ENCODE results near the gene GAB3. TPM values are rescaled to one million over a fixed set of nuclear protein-coding genes. Genes with fewer than 3 reads are reported as not detected.

GAB3 gene
- total RNA-seq, 1 donor from 2014 or later, result 1.7 TPM

DNA sequence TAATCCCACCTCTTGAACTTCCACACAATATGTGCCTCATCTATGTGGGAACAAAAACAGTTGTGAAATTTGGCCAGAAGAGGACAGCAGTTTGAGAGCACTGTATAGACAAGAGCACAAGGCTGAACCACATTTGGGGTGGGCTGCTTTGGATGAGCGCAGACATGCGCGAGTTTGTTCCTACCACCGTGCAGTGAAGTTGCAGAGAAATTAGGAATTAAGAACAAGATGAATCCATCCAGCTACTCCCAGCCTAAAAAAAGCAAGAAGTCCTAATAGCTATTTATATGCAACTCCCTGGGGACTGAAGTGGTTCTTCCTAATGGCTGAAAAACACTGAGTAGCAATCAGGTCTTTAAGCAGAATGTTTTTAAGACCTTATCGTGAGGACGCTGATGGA is 1.0 kb downstream of the GAB3 start:
- H3K4me1 ChIP-seq (ENCODE audit: insufficient read depth, low read length), result no peaks in the 10 kb centered on the region
- no peak for FAIRE-seq
- peak overlapping the region; percentile 82 for H3K4me2 ChIP-seq (ENCODE audit: low read length)
- H3K9me3 ChIP-seq (ENCODE audit: insufficient read depth, low read depth, low read length), result no peaks in the 10 kb centered on the region
- H3K9me3 Mint-ChIP-seq (ENCODE audit: unreplicated experiment), result no peaks in the 10 kb centered on the region
- no peaks in the 10 kb centered on the region for H3K36me3 ChIP-seq (ENCODE audit: insufficient read depth, low read length)
- no peaks in the 10 kb centered on the region for H3K36me3 Mint-ChIP-seq (ENCODE audit: low read depth, unreplicated experiment)
- no peak overlapping the region for H3K4me3 Mint-ChIP-seq (ENCODE audit: unreplicated experiment)
- peak overlapping the region; percentile 54 for H3K4me3 ChIP-seq (ENCODE audit: insufficient read depth, low read depth, low read length)
- H4K20me1 ChIP-seq (ENCODE audit: insufficient read depth, low read length), result no peaks in the 10 kb centered on the region
- peaks cover 26% of the 10 kb centered on the region for H3K27me3 ChIP-seq (ENCODE audit: insufficient read depth, low read length)
- H3K79me2 ChIP-seq (ENCODE audit: insufficient read depth, low read length), result no peaks in the 10 kb centered on the region
- DNase-seq (ENCODE audit: low read depth), result no peak
- TF ChIP-seq EZH2 (IDR thresholded peaks at IDR 0.05; ENCODE audit: insufficient read depth, low read length), result no peak
- TF ChIP-seq, protein P1, sequence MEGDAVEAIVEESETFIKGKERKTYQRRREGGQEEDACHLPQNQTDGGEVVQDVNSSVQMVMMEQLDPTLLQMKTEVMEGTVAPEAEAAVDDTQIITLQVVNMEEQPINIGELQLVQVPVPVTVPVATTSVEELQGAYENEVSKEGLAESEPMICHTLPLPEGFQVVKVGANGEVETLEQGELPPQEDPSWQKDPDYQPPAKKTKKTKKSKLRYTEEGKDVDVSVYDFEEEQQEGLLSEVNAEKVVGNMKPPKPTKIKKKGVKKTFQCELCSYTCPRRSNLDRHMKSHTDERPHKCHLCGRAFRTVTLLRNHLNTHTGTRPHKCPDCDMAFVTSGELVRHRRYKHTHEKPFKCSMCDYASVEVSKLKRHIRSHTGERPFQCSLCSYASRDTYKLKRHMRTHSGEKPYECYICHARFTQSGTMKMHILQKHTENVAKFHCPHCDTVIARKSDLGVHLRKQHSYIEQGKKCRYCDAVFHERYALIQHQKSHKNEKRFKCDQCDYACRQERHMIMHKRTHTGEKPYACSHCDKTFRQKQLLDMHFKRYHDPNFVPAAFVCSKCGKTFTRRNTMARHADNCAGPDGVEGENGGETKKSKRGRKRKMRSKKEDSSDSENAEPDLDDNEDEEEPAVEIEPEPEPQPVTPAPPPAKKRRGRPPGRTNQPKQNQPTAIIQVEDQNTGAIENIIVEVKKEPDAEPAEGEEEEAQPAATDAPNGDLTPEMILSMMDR (IDR thresholded peaks at IDR 0.05; ENCODE audit: insufficient read depth, low read depth, low read length), result no peak
- H3K4me1 Mint-ChIP-seq (ENCODE audit: low read depth, unreplicated experiment), result no peaks in the 10 kb centered on the region
- H3K27ac ChIP-seq (ENCODE audit: low read depth, low read length), result no peak overlapping the region
- H3K9ac ChIP-seq (ENCODE audit: low read length), result no peak overlapping the region
- H3K27me3 Mint-ChIP-seq (ENCODE audit: low read depth, unreplicated experiment), result peaks cover 15% of the 10 kb centered on the region
- no peak overlapping the region for H3K27ac Mint-ChIP-seq (ENCODE audit: unreplicated experiment)
- H2AFZ ChIP-seq (ENCODE audit: low read depth, low read length), result peak overlapping the region; percentile 75

GRCh38 chrX:154748712-154749339 is 2.1 kb downstream of the GAB3 start:
- Histone ChIP-seq H3K9me3 (ENCODE audit: insufficient read depth, low read depth, low read length) (no peaks in the 10 kb centered on the region), H2AFZ (ENCODE audit: low read depth, low read length) (no peak overlapping the region), H3K9ac (ENCODE audit: low read length) (no peak overlapping the region), H3K4me3 (ENCODE audit: insufficient read depth, low read depth, low read length) (no peak overlapping the region), H3K4me1 (ENCODE audit: insufficient read depth, low read length) (no peaks in the 10 kb centered on the region), H3K27ac (ENCODE audit: low read depth, low read length) (no peak overlapping the region), H3K36me3 (ENCODE audit: insufficient read depth, low read length) (no peaks in the 10 kb centered on the region), H4K20me1 (ENCODE audit: insufficient read depth, low read length) (no peaks in the 10 kb centered on the region), H3K4me2 (ENCODE audit: low read length) (no peak overlapping the region), H3K27me3 (ENCODE audit: insufficient read depth, low read length) (peaks cover 26% of the 10 kb centered on the region), H3K79me2 (ENCODE audit: insufficient read depth, low read length) (no peaks in the 10 kb centered on the region)
- Mint-ChIP-seq H3K27me3 (ENCODE audit: low read depth, unreplicated experiment) (peaks cover 15% of the 10 kb centered on the region), H3K9me3 (ENCODE audit: unreplicated experiment) (no peaks in the 10 kb centered on the region), H3K4me1 (ENCODE audit: low read depth, unreplicated experiment) (no peaks in the 10 kb centered on the region), H3K27ac (ENCODE audit: unreplicated experiment) (no peak overlapping the region), H3K4me3 (ENCODE audit: unreplicated experiment) (peak overlapping the region; percentile 54), H3K36me3 (ENCODE audit: low read depth, unreplicated experiment) (no peaks in the 10 kb centered on the region)
- DNase-seq (ENCODE audit: low read depth) (no peak), FAIRE-seq (peak; percentile 97)
- TF ChIP-seq, protein P1 (IDR thresholded peaks at IDR 0.05; ENCODE audit: insufficient read depth, low read depth, low read length), result peak; percentile 65
- no peak for TF ChIP-seq EZH2 (IDR thresholded peaks at IDR 0.05; ENCODE audit: insufficient read depth, low read length)

DNA sequence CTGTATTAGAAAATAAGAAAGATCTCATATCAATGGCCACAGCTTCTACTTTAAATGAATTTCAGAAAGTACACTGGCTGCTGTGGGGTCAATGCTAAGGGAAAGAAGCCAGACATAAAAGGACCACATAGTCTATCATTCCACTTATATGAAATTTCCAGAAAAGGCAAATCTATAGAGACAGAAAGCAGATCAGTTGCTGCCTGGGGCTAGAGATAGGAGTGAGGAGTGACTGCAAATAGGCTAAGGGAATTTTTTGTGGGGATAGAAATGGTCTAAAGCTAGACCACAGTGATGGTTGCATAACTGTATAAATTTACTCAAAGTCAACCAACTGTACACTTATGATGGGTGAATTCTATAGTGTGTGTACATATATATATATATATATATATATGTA is 8.3 kb downstream of the GAB3 start:
- H3K4me1 ChIP-seq (ENCODE audit: insufficient read depth, low read length), result peaks cover 8% of the 10 kb centered on the region
- no peaks in the 10 kb centered on the region for H3K36me3 Mint-ChIP-seq (ENCODE audit: low read depth, unreplicated experiment)
- H3K9ac ChIP-seq (ENCODE audit: low read length), result no peak overlapping the region
- no peaks in the 10 kb centered on the region for H3K36me3 ChIP-seq (ENCODE audit: insufficient read depth, low read length)
- no peak overlapping the region for H3K4me3 Mint-ChIP-seq (ENCODE audit: unreplicated experiment)
- H4K20me1 ChIP-seq (ENCODE audit: insufficient read depth, low read length), result no peaks in the 10 kb centered on the region
- H2AFZ ChIP-seq (ENCODE audit: low read depth, low read length), result no peak overlapping the region
- H3K9me3 ChIP-seq (ENCODE audit: insufficient read depth, low read depth, low read length), result no peaks in the 10 kb centered on the region
- no peaks in the 10 kb centered on the region for H3K79me2 ChIP-seq (ENCODE audit: insufficient read depth, low read length)
- no peaks in the 10 kb centered on the region for H3K27me3 Mint-ChIP-seq (ENCODE audit: low read depth, unreplicated experiment)
- H3K4me2 ChIP-seq (ENCODE audit: low read length), result no peak overlapping the region
- no peak for TF ChIP-seq EZH2 (IDR thresholded peaks at IDR 0.05; ENCODE audit: insufficient read depth, low read length)
- TF ChIP-seq, protein P1 (IDR thresholded peaks at IDR 0.05; ENCODE audit: insufficient read depth, low read depth, low read length), result no peak
- FAIRE-seq (peak; percentile 76), DNase-seq (ENCODE audit: low read depth) (no peak)
- H3K4me1 Mint-ChIP-seq (ENCODE audit: low read depth, unreplicated experiment), result no peaks in the 10 kb centered on the region
- no peak overlapping the region for H3K27ac Mint-ChIP-seq (ENCODE audit: unreplicated experiment)
- H3K27ac ChIP-seq (ENCODE audit: low read depth, low read length), result no peak overlapping the region
- no peak overlapping the region for H3K4me3 ChIP-seq (ENCODE audit: insufficient read depth, low read depth, low read length)
- H3K27me3 ChIP-seq (ENCODE audit: insufficient read depth, low read length), result no peaks in the 10 kb centered on the region
- H3K9me3 Mint-ChIP-seq (ENCODE audit: unreplicated experiment), result no peaks in the 10 kb centered on the region

Measured in astrocyte (in vitro differentiated cells and primary cell).